Tibial nerve (tissue), 3 donors: ENCODE data around the gene CASP3.

ENCODE experiments used
- POLR2A ChIP-seq, 2 donors: fragments of 450-650 bp; IDR thresholded peaks; one replicate each; pipeline ENCODE4 v1.6.1; 2017; ENCODE audit warnings: antibody characterized with exemption in 2 of 2, mild to moderate bottlenecking in 2 of 2, moderate library complexity in 2 of 2
- TF ChIP-seq, protein P1 (sequence below), 5 experiments: fragments of 200-600 bp in 3 of 5; fragments of 450-650 bp in 2 of 5; sonication (generic) in 3 of 5; IDR thresholded peaks; one replicate each; pipeline ENCODE4 v1.5.1; 2016 to 2019; ENCODE audit warnings: antibody characterized with exemption in 5 of 5, mild to moderate bottlenecking in 3 of 5, moderate library complexity in 2 of 5

DNA sequence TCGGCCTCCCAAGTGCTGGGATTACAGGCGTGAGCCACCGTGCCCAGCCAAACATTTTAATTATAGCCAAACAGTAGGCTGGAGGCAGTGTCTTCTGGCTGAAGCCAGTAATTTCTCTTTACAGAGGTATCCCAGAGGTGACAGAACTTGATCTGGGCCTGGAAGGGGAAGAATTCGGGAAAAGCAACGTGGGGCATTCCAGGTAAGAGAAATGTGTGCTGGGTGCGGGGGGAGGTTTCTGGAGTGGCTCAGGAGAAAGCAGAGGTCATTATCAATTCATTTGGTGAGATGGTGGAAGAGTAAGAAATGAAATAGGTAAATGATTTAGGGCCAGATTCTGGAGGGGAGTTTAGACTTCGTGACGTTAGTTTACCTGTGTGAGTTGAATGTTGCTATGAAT, 2.7 kb upstream of the CASP3 start:
- TF ChIP-seq, protein P1, sequence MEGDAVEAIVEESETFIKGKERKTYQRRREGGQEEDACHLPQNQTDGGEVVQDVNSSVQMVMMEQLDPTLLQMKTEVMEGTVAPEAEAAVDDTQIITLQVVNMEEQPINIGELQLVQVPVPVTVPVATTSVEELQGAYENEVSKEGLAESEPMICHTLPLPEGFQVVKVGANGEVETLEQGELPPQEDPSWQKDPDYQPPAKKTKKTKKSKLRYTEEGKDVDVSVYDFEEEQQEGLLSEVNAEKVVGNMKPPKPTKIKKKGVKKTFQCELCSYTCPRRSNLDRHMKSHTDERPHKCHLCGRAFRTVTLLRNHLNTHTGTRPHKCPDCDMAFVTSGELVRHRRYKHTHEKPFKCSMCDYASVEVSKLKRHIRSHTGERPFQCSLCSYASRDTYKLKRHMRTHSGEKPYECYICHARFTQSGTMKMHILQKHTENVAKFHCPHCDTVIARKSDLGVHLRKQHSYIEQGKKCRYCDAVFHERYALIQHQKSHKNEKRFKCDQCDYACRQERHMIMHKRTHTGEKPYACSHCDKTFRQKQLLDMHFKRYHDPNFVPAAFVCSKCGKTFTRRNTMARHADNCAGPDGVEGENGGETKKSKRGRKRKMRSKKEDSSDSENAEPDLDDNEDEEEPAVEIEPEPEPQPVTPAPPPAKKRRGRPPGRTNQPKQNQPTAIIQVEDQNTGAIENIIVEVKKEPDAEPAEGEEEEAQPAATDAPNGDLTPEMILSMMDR (IDR thresholded peaks at IDR 0.05), result no peak
- no peak for TF ChIP-seq POLR2A (IDR thresholded peaks at IDR 0.05)
